Renal cortex interstitium (tissue), 11 donors: Measurements from ENCODE around the gene STAC2. TPM values are rescaled to one million over a fixed set of nuclear protein-coding genes. Genes with fewer than 3 reads are reported as not detected.

ENCODE experiments used
- DNase-seq, 11 donors: peaks; one replicate each; pipeline ENCODE4 v3.0.0-alpha.2; 2013; ENCODE audit warnings: low read depth in 9 of 11, low spot score in 4 of 11; ENCODE audit errors: extremely low read depth in 1 of 11
- polyA plus RNA-seq, 3 donors: library from polyadenylated mRNA; unstranded; fragments of 120-200 nt; gene quantifications; one replicate each; pipeline ENCODE4 v1.2.1, GENCODE V29; 2013; ENCODE audit not compliant: insufficient read length in 3 of 3

STAC2 gene
- polyA plus RNA-seq, 3 donors: 3.3 to 4.5 (median 3.6) TPM

DNA sequence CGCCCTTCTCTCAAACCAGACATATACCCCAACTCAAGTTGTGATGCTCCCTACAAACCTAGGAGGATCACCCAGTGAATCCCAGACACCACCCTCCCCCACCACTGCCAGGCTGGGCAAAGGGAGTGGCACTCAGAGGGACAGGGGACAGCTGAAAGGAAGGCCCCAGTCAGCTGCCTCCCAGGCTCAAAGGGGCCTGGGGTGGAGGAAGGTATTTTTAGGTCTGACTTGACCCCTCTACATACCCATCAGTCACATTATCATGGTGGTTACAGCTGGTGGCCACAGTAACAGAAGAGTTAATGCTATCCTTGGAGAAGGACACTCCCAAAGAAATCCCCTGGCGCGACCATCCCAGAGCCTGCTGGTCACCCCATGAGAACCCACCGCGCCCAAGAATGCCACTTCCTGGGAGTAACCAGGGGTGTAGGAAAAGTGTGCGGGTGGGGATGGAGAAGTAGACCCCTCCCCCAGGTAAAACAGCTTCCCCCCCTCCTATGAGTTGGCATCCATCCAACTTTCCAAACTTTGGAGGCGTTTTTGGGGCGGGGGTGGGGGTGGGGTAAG is 29.4 kb downstream of the STAC2 start:
- no peak for DNase-seq

- no peak for DNase-seq
These were observed 30.1 kb downstream of the STAC2 start for GRCh38 chr17:39195568-39196160.

GRCh38 chr17:39194985-39195524 is 30.7 kb downstream of the STAC2 start:
- DNase-seq: no peak

GRCh38 chr17:39194089-39194984 is 31.4 kb downstream of the STAC2 start:
- peak in 3 of 11 donors; percentile 56 to 72 (median 56) for DNase-seq

GRCh38 chr17:39193346-39193745 is 32.4 kb downstream of the STAC2 start:
- no peak for DNase-seq

GRCh38 chr17:39192901-39193300 is 32.8 kb downstream of the STAC2 start:
- DNase-seq: no peak

- DNase-seq: no peak
These were observed 33.8 kb downstream of the STAC2 start for GRCh38 chr17:39191750-39192510.

DNA sequence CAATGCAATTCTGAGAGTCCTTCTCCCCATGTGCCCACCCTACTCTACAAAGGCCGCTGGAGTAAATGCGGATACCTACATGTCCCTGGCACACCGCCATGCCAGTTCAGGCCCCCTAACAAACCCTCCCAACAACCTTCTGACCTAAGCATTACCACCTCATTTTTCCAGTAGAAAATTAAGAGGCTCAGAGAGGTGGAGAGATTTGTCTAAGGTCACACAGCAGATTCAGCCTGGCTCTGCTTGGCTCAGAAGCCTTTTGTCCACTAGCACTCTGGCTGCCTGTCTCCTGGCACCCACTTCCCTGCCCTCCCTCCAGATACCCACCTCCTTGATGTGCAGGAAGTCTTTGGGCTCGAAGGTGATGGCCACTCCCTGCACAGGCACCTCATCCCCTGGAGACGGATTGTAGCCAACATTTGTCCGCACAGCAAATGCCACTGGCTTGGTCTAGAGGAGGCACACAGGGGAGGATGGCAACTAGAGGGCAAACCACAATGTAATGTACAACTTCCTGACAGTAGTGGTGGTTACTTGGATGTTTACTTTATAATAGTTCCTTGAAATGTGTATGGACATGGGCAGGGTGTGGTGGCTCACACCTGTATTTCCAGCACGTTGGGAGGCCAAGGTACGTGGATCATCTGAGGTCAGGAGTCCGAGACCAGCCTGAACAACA is 38.5 kb downstream of the STAC2 start:
- no peak for DNase-seq

DNA sequence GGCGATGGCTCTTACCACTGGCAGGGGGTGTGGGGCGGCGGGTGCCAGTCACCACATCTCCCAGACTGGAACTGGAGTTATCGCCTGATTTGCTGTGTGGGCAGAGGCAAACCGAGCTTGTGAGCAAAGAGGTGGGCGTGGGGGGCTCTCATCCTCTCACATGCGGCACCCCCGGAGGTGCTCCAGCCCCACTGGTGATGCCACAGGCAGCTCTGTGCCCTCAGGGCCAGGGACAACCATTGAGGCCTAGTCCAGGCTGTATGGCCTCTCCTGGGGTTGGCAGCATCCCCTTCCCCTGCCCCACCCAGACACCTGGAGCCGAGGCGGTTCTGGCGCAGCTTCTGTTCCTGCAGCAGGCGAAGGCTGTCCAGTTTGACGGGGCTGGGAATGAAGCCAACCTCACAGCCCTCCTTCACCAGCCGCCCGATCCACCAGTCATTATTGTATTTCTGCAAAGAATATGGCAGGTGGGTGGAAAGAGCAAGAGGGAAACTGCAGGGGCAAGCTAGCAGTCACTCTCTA is 39.2 kb downstream of the STAC2 start:
- no peak for DNase-seq

GRCh38 chr17:39183720-39184119 is 42.0 kb downstream of the STAC2 start:
- no peak for DNase-seq

- no peak for DNase-seq
These were observed 42.7 kb downstream of the STAC2 start for GRCh38 chr17:39183045-39183444.

- DNase-seq: no peak
These were observed 44.4 kb downstream of the STAC2 start for GRCh38 chr17:39181303-39181702.

- no peak for DNase-seq
These were observed 47.2 kb downstream of the STAC2 start for GRCh38 chr17:39178536-39178935.

GRCh38 chr17:39177256-39177655 is 48.5 kb downstream of the STAC2 start:
- DNase-seq: no peak

- no peak for DNase-seq
These were observed 50.1 kb downstream of the STAC2 start for GRCh38 chr17:39175695-39176093.

- peak in 7 of 11 donors; percentile 63 to 77 (median 70) for DNase-seq
These were observed 50.6 kb downstream of the STAC2 start for GRCh38 chr17:39174920-39175694.

GRCh38 chr17:39173526-39174274 is 52.0 kb downstream of the STAC2 start:
- no peak for DNase-seq
